Stomach (tissue), 4 donors: ENCODE data around the gene ADAMTS13.

ENCODE experiments used
- EP300 ChIP-seq: sonication (generic); formaldehyde crosslinking; IDR thresholded peaks from one replicate; pipeline ENCODE4 v1.6.1; 2017; ENCODE audit warnings: antibody characterized with exemption
- POLR2A ChIP-seq, 4 donors: fragments of 450-650 bp; IDR thresholded peaks; one replicate each; pipeline ENCODE4 v1.6.1; 2016; ENCODE audit warnings: antibody characterized with exemption in 4 of 4, control low read depth in 2 of 4, mild to moderate bottlenecking in 1 of 4, moderate library complexity in 1 of 4
- TF ChIP-seq, protein P1 (sequence below), 7 experiments: fragments of 450-650 bp in 4 of 7; fragments of 200-600 bp in 3 of 7; sonication (generic) in 3 of 7; IDR thresholded peaks; one replicate each; pipeline ENCODE4 v1.5.1; 2016 to 2019; ENCODE audit warnings: antibody characterized with exemption in 7 of 7, control low read depth in 2 of 7, mild to moderate bottlenecking in 1 of 7

DNA sequence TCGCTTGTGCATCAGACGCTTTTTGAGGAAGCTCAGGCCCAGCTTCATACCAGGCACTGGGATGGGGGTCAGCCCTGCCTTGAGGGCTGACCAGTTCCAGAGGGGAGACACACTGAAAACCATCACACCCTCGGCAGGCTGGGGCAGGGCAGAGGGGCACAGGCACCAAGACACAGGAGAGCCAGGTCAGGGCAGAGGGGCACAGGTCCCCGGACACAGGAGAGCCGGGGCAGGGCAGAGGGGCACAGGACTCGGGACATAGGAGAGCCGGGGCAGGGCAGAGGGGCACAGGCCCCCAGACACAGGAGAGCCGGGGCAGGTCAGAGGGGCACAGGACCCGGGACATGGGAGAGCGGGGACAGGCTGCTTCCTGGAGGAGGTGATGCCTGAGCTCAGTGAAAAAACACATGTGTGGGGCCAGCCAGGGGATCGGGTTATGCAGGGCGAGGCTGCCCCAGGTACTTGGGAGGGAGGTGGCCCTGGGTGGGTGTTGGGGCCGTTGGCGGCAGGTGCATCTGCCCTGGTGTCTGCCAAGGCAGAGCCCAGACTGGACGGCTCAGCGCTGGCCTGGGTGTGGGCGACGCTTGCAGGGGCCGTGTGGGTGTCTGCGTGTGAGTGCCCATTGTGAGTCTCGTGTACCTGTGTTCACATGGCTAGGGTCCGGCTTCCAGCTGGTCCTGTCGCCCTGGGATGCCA, 71.8 kb downstream of the ADAMTS13 start:
- TF ChIP-seq, protein P1, sequence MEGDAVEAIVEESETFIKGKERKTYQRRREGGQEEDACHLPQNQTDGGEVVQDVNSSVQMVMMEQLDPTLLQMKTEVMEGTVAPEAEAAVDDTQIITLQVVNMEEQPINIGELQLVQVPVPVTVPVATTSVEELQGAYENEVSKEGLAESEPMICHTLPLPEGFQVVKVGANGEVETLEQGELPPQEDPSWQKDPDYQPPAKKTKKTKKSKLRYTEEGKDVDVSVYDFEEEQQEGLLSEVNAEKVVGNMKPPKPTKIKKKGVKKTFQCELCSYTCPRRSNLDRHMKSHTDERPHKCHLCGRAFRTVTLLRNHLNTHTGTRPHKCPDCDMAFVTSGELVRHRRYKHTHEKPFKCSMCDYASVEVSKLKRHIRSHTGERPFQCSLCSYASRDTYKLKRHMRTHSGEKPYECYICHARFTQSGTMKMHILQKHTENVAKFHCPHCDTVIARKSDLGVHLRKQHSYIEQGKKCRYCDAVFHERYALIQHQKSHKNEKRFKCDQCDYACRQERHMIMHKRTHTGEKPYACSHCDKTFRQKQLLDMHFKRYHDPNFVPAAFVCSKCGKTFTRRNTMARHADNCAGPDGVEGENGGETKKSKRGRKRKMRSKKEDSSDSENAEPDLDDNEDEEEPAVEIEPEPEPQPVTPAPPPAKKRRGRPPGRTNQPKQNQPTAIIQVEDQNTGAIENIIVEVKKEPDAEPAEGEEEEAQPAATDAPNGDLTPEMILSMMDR (IDR thresholded peaks at IDR 0.05) = no peak
- TF ChIP-seq EP300 (no peak), POLR2A (IDR thresholded peaks at IDR 0.05) (no peak)
